ENCODE data around the gene SMOC1.

SMOC1 gene

DNA sequence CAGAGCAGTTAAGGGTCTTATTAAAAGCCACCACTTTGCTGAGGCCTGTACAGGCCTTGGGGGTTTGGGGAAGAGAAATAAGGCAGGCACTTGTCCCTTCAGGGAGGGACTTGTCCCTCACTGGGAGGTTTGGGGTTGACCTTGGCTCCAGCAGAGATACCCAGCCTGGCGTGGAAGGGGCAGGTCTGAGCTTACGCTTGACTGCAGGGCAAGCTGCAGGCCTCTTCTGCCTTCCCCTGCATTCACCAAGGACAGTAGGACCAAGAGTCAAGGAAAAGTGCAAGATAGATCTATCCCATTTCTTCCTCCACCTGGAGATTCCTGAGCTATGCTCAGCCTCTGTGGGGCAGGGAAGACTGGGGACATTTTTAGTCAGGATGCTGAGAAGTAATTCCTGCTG lies 154.3 kb downstream of the SMOC1 start:
- no peak overlapping the region for H2AFZ ChIP-seq (ENCODE audit: low read depth, low read length)
- H2BK5ac ChIP-seq (ENCODE audit: low read depth, low read length, poor library complexity, severe bottlenecking), result no peak overlapping the region
- H4K8ac ChIP-seq (ENCODE audit: low read length), result no peak overlapping the region
- H3K4me1 ChIP-seq (ENCODE audit: control insufficient read depth, insufficient read depth, low read depth, low read length), result peaks cover 10% of the 10 kb centered on the region
- no peak overlapping the region for H2BK15ac ChIP-seq (ENCODE audit: low read depth, poor library complexity, severe bottlenecking)
- peaks cover 0 to 11% of the 10 kb centered on the region in 2 experiments for H3K36me3 ChIP-seq (ENCODE audit: control insufficient read depth in 1 of 2, insufficient read depth in 2 of 2, low read depth in 1 of 2, low read length in 2 of 2)
- H3K79me1 ChIP-seq (replicated peaks; ENCODE audit: low read length, poor library complexity, severe bottlenecking), result no peaks in the 10 kb centered on the region
- H3K27me3 ChIP-seq (ENCODE audit: control insufficient read depth in 1 of 2, insufficient read depth in 1 of 2, low read length in 2 of 2), result peaks cover 3 to 15% of the 10 kb centered on the region in 2 experiments
- H2BK120ac ChIP-seq (ENCODE audit: low read depth, low read length), result no peak overlapping the region
- no peak overlapping the region for H4K91ac ChIP-seq (ENCODE audit: low read length)
- no peak overlapping the region for H3K4me3 ChIP-seq (ENCODE audit: insufficient read depth in 1 of 2, low read depth in 1 of 2, low read length in 2 of 2)
- no peak overlapping the region for H2AK5ac ChIP-seq (ENCODE audit: low read length, severe bottlenecking)
- no peak overlapping the region for H3K9ac ChIP-seq (ENCODE audit: low read length)
- no peak overlapping the region for H2BK12ac ChIP-seq (ENCODE audit: low read length in 2 of 2)
- no peak for DNase-seq
- H3K14ac ChIP-seq (ENCODE audit: low read length in 2 of 2), result no peak overlapping the region
- H3K23ac ChIP-seq (ENCODE audit: low read length in 2 of 2), result no peak overlapping the region
- H3K4ac ChIP-seq (ENCODE audit: low read depth in 1 of 2, low read length in 2 of 2), result no peak overlapping the region
- WGBS, result 68% methylated on average over 2 of the region's 2 CpGs
- H3K4me2 ChIP-seq (ENCODE audit: low read length, poor library complexity, severe bottlenecking), result no peak overlapping the region
- H3K27ac ChIP-seq (ENCODE audit: low read length, poor library complexity, severe bottlenecking), result no peak overlapping the region
- H3K18ac ChIP-seq (ENCODE audit: low read depth in 1 of 2, low read length in 2 of 2), result no peak overlapping the region
- H3K9me3 ChIP-seq (ENCODE audit: control insufficient read depth, low read length), result no peaks in the 10 kb centered on the region

- H3K23ac ChIP-seq (ENCODE audit: low read length in 2 of 2), result no peak overlapping the region
- H2AK5ac ChIP-seq (ENCODE audit: low read length, severe bottlenecking), result no peak overlapping the region
- H3K9ac ChIP-seq (ENCODE audit: low read length), result no peak overlapping the region
- no peak overlapping the region for H3K4me3 ChIP-seq (ENCODE audit: insufficient read depth in 1 of 2, low read depth in 1 of 2, low read length in 2 of 2)
- WGBS, result 78% methylated on average over 3 of the region's 3 CpGs
- H3K27ac ChIP-seq (ENCODE audit: low read length, poor library complexity, severe bottlenecking), result no peak overlapping the region
- H4K8ac ChIP-seq (ENCODE audit: low read length), result no peak overlapping the region
- H3K27me3 ChIP-seq (ENCODE audit: control insufficient read depth in 1 of 2, insufficient read depth in 1 of 2, low read length in 2 of 2), result peaks cover 9 to 14% of the 10 kb centered on the region in 2 experiments
- H3K9me3 ChIP-seq (ENCODE audit: control insufficient read depth, low read length), result no peaks in the 10 kb centered on the region
- no peaks in the 10 kb centered on the region for H3K79me1 ChIP-seq (replicated peaks; ENCODE audit: low read length, poor library complexity, severe bottlenecking)
- no peak for DNase-seq
- peaks cover 0 to 4% of the 10 kb centered on the region in 2 experiments for H3K36me3 ChIP-seq (ENCODE audit: control insufficient read depth in 1 of 2, insufficient read depth in 2 of 2, low read depth in 1 of 2, low read length in 2 of 2)
- no peak overlapping the region for H3K14ac ChIP-seq (ENCODE audit: low read length in 2 of 2)
- no peak overlapping the region for H3K4ac ChIP-seq (ENCODE audit: low read depth in 1 of 2, low read length in 2 of 2)
- H3K18ac ChIP-seq (ENCODE audit: low read depth in 1 of 2, low read length in 2 of 2), result no peak overlapping the region
- H4K91ac ChIP-seq (ENCODE audit: low read length), result no peak overlapping the region
- no peak overlapping the region for H2AFZ ChIP-seq (ENCODE audit: low read depth, low read length)
- no peak overlapping the region for H2BK15ac ChIP-seq (ENCODE audit: low read depth, poor library complexity, severe bottlenecking)
- no peak overlapping the region for H2BK12ac ChIP-seq (ENCODE audit: low read length in 2 of 2)
- H2BK120ac ChIP-seq (ENCODE audit: low read depth, low read length), result no peak overlapping the region
- no peak overlapping the region for H2BK5ac ChIP-seq (ENCODE audit: low read depth, low read length, poor library complexity, severe bottlenecking)
- H3K4me2 ChIP-seq (ENCODE audit: low read length, poor library complexity, severe bottlenecking), result no peak overlapping the region
- H3K4me1 ChIP-seq (ENCODE audit: control insufficient read depth, insufficient read depth, low read depth, low read length), result peaks cover 10% of the 10 kb centered on the region
These were observed 155.0 kb downstream of the SMOC1 start for GRCh38 chr14:70034257-70034656.

DNA sequence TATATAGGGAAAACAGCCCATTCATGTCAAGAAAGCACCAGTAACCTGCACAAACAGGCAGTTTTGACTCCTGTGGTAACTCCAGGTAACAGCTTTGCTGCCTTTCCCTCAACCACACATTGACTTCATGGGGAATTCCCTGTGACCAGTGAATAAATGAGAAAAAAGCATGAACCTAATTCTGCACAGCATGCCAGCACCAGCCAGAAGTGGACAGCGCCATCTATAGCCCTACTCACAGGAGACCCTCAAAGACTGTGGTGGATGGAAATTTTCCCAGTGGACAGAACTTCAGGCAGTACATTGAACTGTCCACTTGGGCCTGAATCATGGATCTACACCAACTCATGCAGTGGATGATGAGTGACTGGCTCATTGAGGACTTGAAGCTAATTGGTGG lies 157.4 kb downstream of the SMOC1 start:
- H3K36me3 ChIP-seq (ENCODE audit: control insufficient read depth in 1 of 2, insufficient read depth in 2 of 2, low read depth in 1 of 2, low read length in 2 of 2), result no peaks in the 10 kb centered on the region
- H3K18ac ChIP-seq (ENCODE audit: low read depth in 1 of 2, low read length in 2 of 2), result no peak overlapping the region
- H3K27ac ChIP-seq (ENCODE audit: low read length, poor library complexity, severe bottlenecking), result no peak overlapping the region
- no peak for DNase-seq
- H2BK120ac ChIP-seq (ENCODE audit: low read depth, low read length), result no peak overlapping the region
- H4K8ac ChIP-seq (ENCODE audit: low read length), result no peak overlapping the region
- H3K9me3 ChIP-seq (ENCODE audit: control insufficient read depth, low read length), result no peaks in the 10 kb centered on the region
- no peak overlapping the region for H3K4me3 ChIP-seq (ENCODE audit: insufficient read depth in 1 of 2, low read depth in 1 of 2, low read length in 2 of 2)
- peaks cover 10% of the 10 kb centered on the region for H3K4me1 ChIP-seq (ENCODE audit: control insufficient read depth, insufficient read depth, low read depth, low read length)
- no peak overlapping the region for H2BK12ac ChIP-seq (ENCODE audit: low read length in 2 of 2)
- H2BK5ac ChIP-seq (ENCODE audit: low read depth, low read length, poor library complexity, severe bottlenecking), result no peak overlapping the region
- H3K4ac ChIP-seq (ENCODE audit: low read depth in 1 of 2, low read length in 2 of 2), result no peak overlapping the region
- no peak overlapping the region for H2AK5ac ChIP-seq (ENCODE audit: low read length, severe bottlenecking)
- WGBS, result 29% methylated on average over 1 of the region's 1 CpG
- no peak overlapping the region for H3K23ac ChIP-seq (ENCODE audit: low read length in 2 of 2)
- no peak overlapping the region for H3K4me2 ChIP-seq (ENCODE audit: low read length, poor library complexity, severe bottlenecking)
- no peak overlapping the region for H3K14ac ChIP-seq (ENCODE audit: low read length in 2 of 2)
- H4K91ac ChIP-seq (ENCODE audit: low read length), result no peak overlapping the region
- no peak overlapping the region for H2BK15ac ChIP-seq (ENCODE audit: low read depth, poor library complexity, severe bottlenecking)
- H3K27me3 ChIP-seq (ENCODE audit: control insufficient read depth in 1 of 2, insufficient read depth in 1 of 2, low read length in 2 of 2), result peaks cover 21 to 24% of the 10 kb centered on the region in 2 experiments
- H3K79me1 ChIP-seq (replicated peaks; ENCODE audit: low read length, poor library complexity, severe bottlenecking), result no peaks in the 10 kb centered on the region
- no peak overlapping the region for H3K9ac ChIP-seq (ENCODE audit: low read length)
- no peak overlapping the region for H2AFZ ChIP-seq (ENCODE audit: low read depth, low read length)

DNA sequence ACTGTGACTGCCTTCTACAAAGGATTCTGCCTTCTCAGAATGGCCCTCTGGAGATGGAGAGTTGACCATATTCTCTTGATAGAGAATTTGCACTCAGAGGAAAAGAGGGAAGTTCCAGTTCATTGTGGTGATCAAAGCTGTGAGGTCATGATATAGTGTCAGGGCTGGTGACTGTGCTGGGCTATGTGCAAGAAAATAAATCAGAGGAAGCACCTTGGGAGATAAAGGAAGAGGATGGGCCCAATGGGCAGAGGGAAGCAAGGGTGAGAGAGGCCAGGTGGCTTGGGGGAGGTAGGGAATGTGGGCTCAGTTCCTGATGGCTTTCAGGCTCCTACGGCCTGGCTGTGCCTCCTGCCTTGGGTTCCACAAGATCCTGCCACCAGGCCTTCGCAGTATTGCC lies 163.8 kb downstream of the SMOC1 start:
- Histone ChIP-seq H3K4me2 (ENCODE audit: low read length, poor library complexity, severe bottlenecking) (no peak overlapping the region), H3K18ac (ENCODE audit: low read depth in 1 of 2, low read length in 2 of 2) (no peak overlapping the region), H3K4me3 (ENCODE audit: insufficient read depth in 1 of 2, low read depth in 1 of 2, low read length in 2 of 2) (no peak overlapping the region), H3K23ac (ENCODE audit: low read length in 2 of 2) (no peak overlapping the region), H3K14ac (ENCODE audit: low read length in 2 of 2) (no peak overlapping the region), H2BK120ac (ENCODE audit: low read depth, low read length) (no peak overlapping the region), H2BK5ac (ENCODE audit: low read depth, low read length, poor library complexity, severe bottlenecking) (no peak overlapping the region), H3K4me1 (ENCODE audit: control insufficient read depth, insufficient read depth, low read depth, low read length) (no peaks in the 10 kb centered on the region), H2AK5ac (ENCODE audit: low read length, severe bottlenecking) (no peak overlapping the region), H3K9me3 (ENCODE audit: control insufficient read depth, low read length) (no peaks in the 10 kb centered on the region), H2BK15ac (ENCODE audit: low read depth, poor library complexity, severe bottlenecking) (no peak overlapping the region), H3K79me1 (replicated peaks; ENCODE audit: low read length, poor library complexity, severe bottlenecking) (no peaks in the 10 kb centered on the region), H3K27me3 (ENCODE audit: control insufficient read depth in 1 of 2, insufficient read depth in 1 of 2, low read length in 2 of 2) (peaks cover 21 to 60% of the 10 kb centered on the region in 2 experiments), H2AFZ (ENCODE audit: low read depth, low read length) (no peak overlapping the region), H3K9ac (ENCODE audit: low read length) (no peak overlapping the region), H4K91ac (ENCODE audit: low read length) (no peak overlapping the region), H2BK12ac (ENCODE audit: low read length in 2 of 2) (no peak overlapping the region), H4K8ac (ENCODE audit: low read length) (no peak overlapping the region), H3K36me3 (ENCODE audit: control insufficient read depth in 1 of 2, insufficient read depth in 2 of 2, low read depth in 1 of 2, low read length in 2 of 2) (no peaks in the 10 kb centered on the region), H3K27ac (ENCODE audit: low read length, poor library complexity, severe bottlenecking) (no peak overlapping the region), H3K4ac (ENCODE audit: low read depth in 1 of 2, low read length in 2 of 2) (no peak overlapping the region)
- no peak for DNase-seq
- WGBS, result 83% methylated on average over 2 of the region's 2 CpGs

Measured in mesenchymal stem cell (in vitro differentiated cells and primary cell).